Central memory CD8-positive, alpha-beta T cell (primary cell): ENCODE results near the gene HRH4.

Experiments used
- ATAC-seq: fragments of 150-1000 bp; cut with Tn5 transposase; replicated peaks from 2 replicates; pipeline ENCODE4 v1.10.0; 2022; ENCODE audit warnings: mild to moderate bottlenecking, moderate FRiP score, moderate number of reproducible peaks; ENCODE audit not compliant: poor library complexity, severe bottlenecking; ENCODE audit errors: extremely low read depth
- DNase-seq, 2 donors: peaks; one replicate each; pipeline ENCODE4 v3.0.0; 2021; ENCODE audit warnings: low spot score in 2 of 2
- H3K27ac Mint-ChIP-seq: one replicate; pipeline ENCODE4 v1.8.0; 2022; ENCODE audit warnings: low read depth, mild to moderate bottlenecking, moderate library complexity, mixed read lengths
- H3K27me3 Mint-ChIP-seq: one replicate; pipeline ENCODE4 v1.8.0; 2022; ENCODE audit warnings: mixed read lengths
- H3K36me3 Mint-ChIP-seq: one replicate; pipeline ENCODE4 v1.8.0; 2022; ENCODE audit warnings: mild to moderate bottlenecking, moderate library complexity, mixed read lengths; ENCODE audit not compliant: insufficient read depth
- H3K4me1 Mint-ChIP-seq: one replicate; pipeline ENCODE4 v1.8.0; 2022; ENCODE audit warnings: mixed read lengths
- H3K4me3 Mint-ChIP-seq: one replicate; pipeline ENCODE4 v1.8.0; 2022; ENCODE audit warnings: mild to moderate bottlenecking, moderate library complexity, mixed read lengths
- H3K9me3 Mint-ChIP-seq: one replicate; pipeline ENCODE4 v1.8.0; 2022; ENCODE audit warnings: mixed read lengths

The HRH4 gene

GRCh38 chr18:24499814-24500213 lies 39.4 kb downstream of the HRH4 start:
- Mint-ChIP-seq H3K27ac (no peak overlapping the region), H3K36me3 (peaks cover 3% of the 10 kb centered on the region), H3K4me1 (peaks cover 6% of the 10 kb centered on the region), H3K27me3 (no peaks in the 10 kb centered on the region), H3K4me3 (no peak overlapping the region), H3K9me3 (no peaks in the 10 kb centered on the region)
- ATAC-seq (no peak), DNase-seq (no peak)

- no peak overlapping the region for H3K27ac Mint-ChIP-seq
- H3K9me3 Mint-ChIP-seq: no peaks in the 10 kb centered on the region
- peaks cover 3% of the 10 kb centered on the region for H3K36me3 Mint-ChIP-seq
- ATAC-seq (no peak), DNase-seq (no peak)
- H3K4me3 Mint-ChIP-seq: no peak overlapping the region
- no peaks in the 10 kb centered on the region for H3K27me3 Mint-ChIP-seq
- peaks cover 2% of the 10 kb centered on the region for H3K4me1 Mint-ChIP-seq
Observed at GRCh38 chr18:24500217-24500616, 39.8 kb downstream of the HRH4 start.

- Mint-ChIP-seq H3K27me3 (no peaks in the 10 kb centered on the region), H3K4me1 (no peaks in the 10 kb centered on the region), H3K36me3 (peaks cover 3% of the 10 kb centered on the region), H3K4me3 (no peak overlapping the region), H3K27ac (no peak overlapping the region), H3K9me3 (no peaks in the 10 kb centered on the region)
- DNase-seq (no peak), ATAC-seq (no peak)
Observed at GRCh38 chr18:24500766-24501165, 40.3 kb downstream of the HRH4 start.

GRCh38 chr18:24502667-24503523 lies 42.5 kb downstream of the HRH4 start:
- no peak for ATAC-seq
- Mint-ChIP-seq H3K4me1 (no peaks in the 10 kb centered on the region), H3K27me3 (no peaks in the 10 kb centered on the region), H3K4me3 (no peak overlapping the region), H3K36me3 (peaks cover 3% of the 10 kb centered on the region), H3K9me3 (no peaks in the 10 kb centered on the region), H3K27ac (no peak overlapping the region)
- DNase-seq: no peak

- no peaks in the 10 kb centered on the region for H3K9me3 Mint-ChIP-seq
- H3K4me3 Mint-ChIP-seq: no peak overlapping the region
- H3K36me3 Mint-ChIP-seq: peaks cover 3% of the 10 kb centered on the region
- ATAC-seq (no peak), DNase-seq (no peak)
- H3K27ac Mint-ChIP-seq: no peak overlapping the region
- no peaks in the 10 kb centered on the region for H3K27me3 Mint-ChIP-seq
- H3K4me1 Mint-ChIP-seq: no peaks in the 10 kb centered on the region
Observed at GRCh38 chr18:24504401-24504800, 44.0 kb downstream of the HRH4 start.

- DNase-seq: no peak
- no peaks in the 10 kb centered on the region for H3K9me3 Mint-ChIP-seq
- H3K27ac Mint-ChIP-seq: no peak overlapping the region
- no peaks in the 10 kb centered on the region for H3K4me1 Mint-ChIP-seq
- H3K4me3 Mint-ChIP-seq: no peak overlapping the region
- no peaks in the 10 kb centered on the region for H3K27me3 Mint-ChIP-seq
- ATAC-seq: no peak
- peaks cover 3% of the 10 kb centered on the region for H3K36me3 Mint-ChIP-seq
Observed at GRCh38 chr18:24506175-24506574, 45.7 kb downstream of the HRH4 start.

GRCh38 chr18:24509435-24509834 lies 49.0 kb downstream of the HRH4 start:
- H3K27me3 Mint-ChIP-seq: no peaks in the 10 kb centered on the region
- ATAC-seq: no peak

GRCh38 chr18:24514439-24514838 lies 54.0 kb downstream of the HRH4 start:
- no peaks in the 10 kb centered on the region for H3K27me3 Mint-ChIP-seq
- peaks cover 5% of the 10 kb centered on the region for H3K4me1 Mint-ChIP-seq
- H3K4me3 Mint-ChIP-seq: no peak overlapping the region
- H3K9me3 Mint-ChIP-seq: no peaks in the 10 kb centered on the region
- H3K27ac Mint-ChIP-seq: no peak overlapping the region
- H3K36me3 Mint-ChIP-seq: no peaks in the 10 kb centered on the region
- ATAC-seq: peak; percentile 56
- no peak for DNase-seq

More at GRCh38 chr18:24509435-24509834, 49.0 kb downstream of the HRH4 start:
- DNase-seq: no peak
- H3K27ac Mint-ChIP-seq: no peak overlapping the region
- no peaks in the 10 kb centered on the region for H3K9me3 Mint-ChIP-seq
- H3K4me3 Mint-ChIP-seq: no peak overlapping the region
- no peaks in the 10 kb centered on the region for H3K36me3 Mint-ChIP-seq
- peaks cover 4% of the 10 kb centered on the region for H3K4me1 Mint-ChIP-seq

- ATAC-seq: no peak
- DNase-seq: no peak
- H3K27ac Mint-ChIP-seq: no peak overlapping the region
- H3K4me1 Mint-ChIP-seq: peaks cover 5% of the 10 kb centered on the region
- H3K36me3 Mint-ChIP-seq: no peaks in the 10 kb centered on the region
- H3K27me3 Mint-ChIP-seq: no peaks in the 10 kb centered on the region
- no peak overlapping the region for H3K4me3 Mint-ChIP-seq
- H3K9me3 Mint-ChIP-seq: no peaks in the 10 kb centered on the region
Observed at GRCh38 chr18:24515721-24516120, 55.3 kb downstream of the HRH4 start.

GRCh38 chr18:24516261-24516660 lies 55.8 kb downstream of the HRH4 start:
- no peaks in the 10 kb centered on the region for H3K36me3 Mint-ChIP-seq

GRCh38 chr18:24517554-24517953 lies 57.1 kb downstream of the HRH4 start:
- Mint-ChIP-seq H3K4me3 (no peak overlapping the region), H3K4me1 (peaks cover 5% of the 10 kb centered on the region), H3K36me3 (no peaks in the 10 kb centered on the region), H3K27ac (no peak overlapping the region), H3K9me3 (no peaks in the 10 kb centered on the region), H3K27me3 (no peaks in the 10 kb centered on the region)
- ATAC-seq (no peak), DNase-seq (no peak)

More at GRCh38 chr18:24516261-24516660, 55.8 kb downstream of the HRH4 start:
- Mint-ChIP-seq H3K4me1 (peaks cover 5% of the 10 kb centered on the region), H3K27me3 (no peaks in the 10 kb centered on the region), H3K27ac (no peak overlapping the region), H3K9me3 (no peaks in the 10 kb centered on the region), H3K4me3 (no peak overlapping the region)
- DNase-seq (no peak), ATAC-seq (no peak)

- Mint-ChIP-seq H3K36me3 (no peaks in the 10 kb centered on the region), H3K9me3 (no peaks in the 10 kb centered on the region), H3K27ac (no peak overlapping the region), H3K4me3 (no peak overlapping the region), H3K27me3 (no peaks in the 10 kb centered on the region), H3K4me1 (peaks cover 5% of the 10 kb centered on the region)
- DNase-seq (no peak), ATAC-seq (no peak)
Observed at GRCh38 chr18:24518596-24518995, 58.2 kb downstream of the HRH4 start.
